ENCODE measurements around the gene KLF9. TPM values are rescaled to one million over a fixed set of nuclear protein-coding genes. Genes with fewer than 3 reads are reported as not detected.
"Not testable (repeated sequence)": the region's sequence is repeated elsewhere in the genome, so short reads cannot be mapped to it uniquely, and the experiment has no call there.

Gene KLF9
- total RNA-seq, 1 experiment from 2014 or later = 7.3 TPM

- DNase-seq (ENCODE audit: low read depth) = no peak
Observed at GRCh38 chr9:70405808-70406433, 8.5 kb downstream of the KLF9 start.

- no peak for DNase-seq (ENCODE audit: low read depth)
Observed at GRCh38 chr9:70404261-70404660, 10.2 kb downstream of the KLF9 start.

- DNase-seq (ENCODE audit: low read depth) = no peak
Observed at GRCh38 chr9:70403618-70404025, 10.8 kb downstream of the KLF9 start.

GRCh38 chr9:70403166-70403565, 11.3 kb downstream of the KLF9 start:
- peak; percentile 77 for DNase-seq (ENCODE audit: low read depth)

GRCh38 chr9:70402213-70402612, 12.2 kb downstream of the KLF9 start:
- no peak for DNase-seq (ENCODE audit: low read depth)

GRCh38 chr9:70401241-70401640, 13.2 kb downstream of the KLF9 start:
- not testable (repeated sequence) for DNase-seq (ENCODE audit: low read depth)

GRCh38 chr9:70400107-70400892, 14.2 kb downstream of the KLF9 start:
- DNase-seq (ENCODE audit: low read depth) = no peak

- no peak for DNase-seq (ENCODE audit: low read depth)
Observed at GRCh38 chr9:70399141-70399540, 15.3 kb downstream of the KLF9 start.

GRCh38 chr9:70398145-70398556, 16.3 kb downstream of the KLF9 start:
- DNase-seq (ENCODE audit: low read depth) = no peak

- DNase-seq (ENCODE audit: low read depth) = no peak
Observed at GRCh38 chr9:70395652-70396051, 18.8 kb downstream of the KLF9 start.

GRCh38 chr9:70392850-70393249, 21.6 kb downstream of the KLF9 start:
- DNase-seq (ENCODE audit: low read depth) = no peak

GRCh38 chr9:70392189-70392588, 22.3 kb downstream of the KLF9 start:
- DNase-seq (ENCODE audit: low read depth) = no peak

GRCh38 chr9:70390933-70391341, 23.5 kb downstream of the KLF9 start:
- peak; percentile 43 for DNase-seq (ENCODE audit: low read depth)

- no peak for DNase-seq (ENCODE audit: low read depth)
Observed at GRCh38 chr9:70389621-70390266, 24.7 kb downstream of the KLF9 start.

GRCh38 chr9:70389188-70389587, 25.3 kb downstream of the KLF9 start:
- no peak for DNase-seq (ENCODE audit: low read depth)

- no peak for DNase-seq (ENCODE audit: low read depth)
Observed at GRCh38 chr9:70387663-70388062, 26.8 kb downstream of the KLF9 start.

GRCh38 chr9:70385426-70385825, 29.0 kb downstream of the KLF9 start:
- DNase-seq (ENCODE audit: low read depth) = no peak

- DNase-seq (ENCODE audit: low read depth) = no peak
Observed at GRCh38 chr9:70382709-70383605, 31.5 kb downstream of the KLF9 start.

GRCh38 chr9:70382046-70382708, 32.3 kb downstream of the KLF9 start:
- DNase-seq (ENCODE audit: low read depth) = no peak

- no peak for DNase-seq (ENCODE audit: low read depth)
Observed at GRCh38 chr9:70374962-70375618, 39.4 kb downstream of the KLF9 start.

All from HT1080 (cell line).